ENCODE measurements around the gene CLECL1.
"Not testable (repeated sequence)": the region's sequence is repeated elsewhere in the genome, so short reads cannot be mapped to it uniquely, and the experiment has no call there.

CLECL1 gene

DNA sequence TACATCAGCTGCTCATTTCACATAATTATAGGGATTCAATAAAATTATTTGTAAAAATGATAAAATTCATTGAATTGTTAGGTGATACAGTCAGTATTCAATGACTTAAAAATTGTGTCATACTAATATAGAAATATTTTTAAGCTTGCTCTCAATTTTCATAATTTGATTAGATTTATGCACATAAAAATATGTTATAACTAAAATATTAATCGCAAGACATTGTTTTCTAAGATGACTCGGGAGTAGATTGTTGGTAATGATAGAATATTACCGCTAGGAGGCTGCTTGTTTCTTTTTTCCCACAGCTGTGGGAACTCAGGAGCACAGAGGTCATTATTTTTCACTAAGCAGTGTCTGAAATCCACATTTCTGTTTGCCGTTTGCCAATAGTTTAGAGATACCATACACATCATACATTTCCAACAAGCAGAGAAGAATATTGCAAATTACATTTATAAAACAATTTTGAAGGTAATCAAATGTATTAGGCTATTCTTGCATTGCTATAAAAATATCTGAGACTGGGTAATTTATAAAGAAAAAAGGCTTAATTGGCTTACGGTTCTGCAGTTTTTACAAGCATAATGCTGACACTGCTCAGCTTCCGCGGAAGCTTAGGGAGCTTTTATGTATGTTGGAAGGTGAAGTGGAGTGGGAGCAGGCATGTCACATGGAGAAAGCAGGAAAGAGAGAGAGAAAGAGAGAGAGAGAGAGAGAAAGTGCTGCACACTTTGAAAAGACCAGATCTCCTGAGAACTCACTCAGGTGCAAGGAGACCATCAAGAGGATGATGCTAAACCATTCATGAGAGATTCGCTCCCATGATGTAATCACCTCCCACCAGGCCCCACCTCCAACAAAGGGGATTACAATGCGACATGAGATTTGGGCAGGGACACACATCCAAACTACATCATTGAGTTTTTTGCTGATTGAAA is 18.6 kb upstream of the CLECL1 start:
- peak; percentile 37 for DNase-seq

- no peak for DNase-seq
Measured at GRCh38 chr12:9750276-9751203, 17.6 kb upstream of the CLECL1 start.

GRCh38 chr12:9749640-9750039 is 16.7 kb upstream of the CLECL1 start:
- DNase-seq, result no peak

DNA sequence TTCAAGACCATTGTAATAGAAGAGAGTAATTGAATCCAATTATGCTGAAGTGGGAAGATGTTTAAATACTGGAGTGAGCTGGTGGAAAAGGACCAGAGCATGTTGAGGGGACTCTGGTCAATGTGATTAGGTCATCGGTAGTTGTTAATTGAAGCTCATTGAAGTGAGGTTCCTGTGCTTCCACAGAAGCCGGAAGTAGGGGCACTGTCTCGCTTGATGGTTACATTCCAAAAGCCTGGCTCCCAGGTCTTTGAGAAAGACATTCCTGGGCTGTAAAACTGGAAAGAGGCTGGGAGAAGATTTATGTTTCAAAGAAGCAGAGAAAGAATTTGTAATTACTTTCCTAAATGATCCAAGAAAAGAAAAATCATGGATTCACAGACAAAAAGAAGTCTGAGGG is 12.3 kb upstream of the CLECL1 start:
- no peak for DNase-seq

- DNase-seq, result no peak
Measured at GRCh38 chr12:9742661-9743060, 9.8 kb upstream of the CLECL1 start.

- DNase-seq, result peak; percentile 71
Measured at GRCh38 chr12:9741726-9742125, 8.8 kb upstream of the CLECL1 start.

- no peak for DNase-seq
Measured at GRCh38 chr12:9740106-9740750, 7.3 kb upstream of the CLECL1 start.

- DNase-seq, result not testable (repeated sequence)
Measured at GRCh38 chr12:9739404-9740105, 6.7 kb upstream of the CLECL1 start.

GRCh38 chr12:9738905-9739304 is 6.0 kb upstream of the CLECL1 start:
- DNase-seq, result not testable (repeated sequence)

DNA sequence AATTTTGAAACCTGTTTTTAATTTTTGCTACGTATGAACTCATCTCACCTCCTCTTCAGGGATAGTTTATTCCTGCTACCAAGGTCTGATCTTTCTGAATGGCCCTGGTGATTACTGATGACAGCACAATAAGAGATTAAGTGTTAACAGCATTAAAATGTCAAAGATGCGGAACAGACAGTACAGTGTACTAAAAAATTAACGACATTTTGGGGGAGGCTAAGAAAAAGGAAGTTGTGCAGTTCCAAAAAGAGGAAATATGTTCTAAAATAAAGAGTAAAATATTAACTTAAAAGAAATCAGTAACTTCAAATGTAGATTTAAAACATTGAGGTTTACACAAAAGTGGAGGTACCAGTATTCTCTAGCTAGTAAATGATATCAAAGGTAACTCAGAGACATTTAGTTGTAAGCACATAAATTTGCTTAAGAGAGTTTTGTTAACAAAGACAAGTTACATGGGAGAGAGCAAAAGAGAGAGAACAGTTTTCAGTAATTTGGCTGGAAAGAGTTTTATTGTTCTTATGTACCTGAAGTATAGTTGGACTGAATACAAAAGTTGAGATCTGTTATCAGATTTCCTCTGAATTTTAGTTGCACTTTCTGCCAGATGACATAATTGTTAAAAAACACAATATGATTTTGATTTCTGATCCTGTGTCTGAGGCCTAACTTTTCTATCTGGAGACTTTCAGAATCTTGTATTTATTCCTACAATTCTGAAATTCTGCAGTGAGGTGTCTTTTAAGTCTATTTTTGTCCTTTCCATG is 4.2 kb upstream of the CLECL1 start:
- no peak for DNase-seq

- DNase-seq, result no peak
Measured at GRCh38 chr12:9735601-9736000, 2.7 kb upstream of the CLECL1 start.

DNA sequence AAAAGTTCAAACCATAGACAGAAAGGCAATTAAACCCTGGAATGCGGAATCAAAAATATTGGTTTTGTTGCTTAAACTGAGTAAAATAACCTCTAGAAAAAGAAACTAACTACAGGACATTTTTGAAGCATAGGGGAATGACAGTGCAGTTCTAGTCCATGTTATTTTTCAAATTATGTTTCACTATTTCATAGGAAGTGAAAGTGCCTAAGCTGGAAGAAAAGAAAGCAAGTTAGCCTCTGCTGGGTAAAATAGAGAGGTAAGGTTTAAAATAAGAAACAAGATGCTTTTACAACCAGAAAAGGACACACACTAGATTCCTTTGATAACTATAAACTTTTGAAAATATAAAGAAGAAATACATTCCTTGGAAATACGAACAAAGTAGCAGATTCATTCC is 1.1 kb downstream of the CLECL1 start:
- no peak for DNase-seq

- no peak for DNase-seq
Measured at GRCh38 chr12:9731393-9731792, 1.5 kb downstream of the CLECL1 start.

- DNase-seq, result no peak
Measured at GRCh38 chr12:9730591-9730990, 2.3 kb downstream of the CLECL1 start.

DNA sequence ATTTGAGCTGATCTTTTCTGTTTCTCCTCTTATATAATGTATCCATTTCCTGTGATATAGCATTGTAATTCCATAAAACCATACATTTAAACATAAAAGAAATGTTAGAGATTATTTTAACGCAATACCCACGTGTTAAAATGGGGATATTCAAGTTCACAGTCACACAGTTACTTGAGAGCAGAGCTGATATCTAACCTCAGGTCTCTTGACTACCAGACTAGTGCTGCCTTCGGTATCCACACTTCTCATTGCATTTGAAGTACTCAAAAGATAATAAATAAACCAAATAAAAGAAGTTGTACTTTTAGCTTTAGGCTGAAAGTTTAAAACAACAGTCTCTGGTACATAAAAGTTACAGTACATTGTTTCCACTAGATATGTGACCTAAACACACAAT is 2.9 kb downstream of the CLECL1 start:
- DNase-seq, result no peak

GRCh38 chr12:9729082-9729481 is 3.8 kb downstream of the CLECL1 start:
- no peak for DNase-seq

DNA sequence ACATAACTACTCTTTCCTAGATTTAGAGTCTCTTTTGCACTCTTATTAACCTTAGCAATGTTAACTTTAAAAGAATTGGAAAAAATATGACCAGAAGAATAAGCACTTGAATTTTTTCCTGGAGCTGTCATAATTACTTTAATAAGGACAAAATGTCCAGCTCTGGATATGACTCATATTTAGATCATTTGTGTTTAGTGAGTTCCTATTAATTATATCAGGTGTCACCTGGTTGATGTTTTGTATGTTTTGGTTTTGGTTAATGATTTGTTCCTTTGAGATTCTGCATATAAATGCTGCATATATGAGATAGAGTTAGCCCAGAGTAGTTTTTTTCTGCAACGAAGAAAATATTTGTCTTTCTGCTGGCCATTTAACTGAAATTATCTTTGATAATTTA is 5.1 kb downstream of the CLECL1 start:
- DNase-seq, result no peak

DNA sequence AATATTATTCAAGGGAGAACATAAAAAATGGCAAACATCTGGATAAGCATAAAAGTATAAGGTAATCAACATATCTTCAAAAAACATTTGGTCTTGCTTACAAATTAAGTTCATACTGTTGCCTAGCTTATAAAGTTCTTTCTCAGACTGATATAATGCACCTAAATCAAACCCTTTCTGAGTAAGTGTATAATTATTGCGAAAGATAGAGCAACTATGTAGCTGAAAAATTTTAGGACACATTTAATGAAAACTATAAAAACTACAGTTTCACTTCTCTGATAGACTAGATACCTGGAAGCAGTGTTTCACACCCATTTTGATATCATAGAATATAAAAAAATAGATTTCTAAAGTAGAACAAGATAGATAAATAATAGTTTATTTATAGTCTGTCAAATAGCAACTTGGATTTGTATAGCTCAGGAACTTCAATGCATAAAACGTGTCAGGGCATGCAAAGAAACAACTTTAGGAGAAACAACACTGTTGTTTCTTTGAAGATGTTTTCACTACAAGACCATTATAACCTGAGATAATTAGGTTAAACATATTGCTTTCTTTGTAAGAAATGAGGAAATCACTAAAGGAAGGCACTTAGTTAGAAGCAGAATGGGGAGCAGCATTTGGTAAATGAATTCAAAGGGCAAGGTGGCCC is 7.6 kb downstream of the CLECL1 start:
- no peak for DNase-seq

DNA sequence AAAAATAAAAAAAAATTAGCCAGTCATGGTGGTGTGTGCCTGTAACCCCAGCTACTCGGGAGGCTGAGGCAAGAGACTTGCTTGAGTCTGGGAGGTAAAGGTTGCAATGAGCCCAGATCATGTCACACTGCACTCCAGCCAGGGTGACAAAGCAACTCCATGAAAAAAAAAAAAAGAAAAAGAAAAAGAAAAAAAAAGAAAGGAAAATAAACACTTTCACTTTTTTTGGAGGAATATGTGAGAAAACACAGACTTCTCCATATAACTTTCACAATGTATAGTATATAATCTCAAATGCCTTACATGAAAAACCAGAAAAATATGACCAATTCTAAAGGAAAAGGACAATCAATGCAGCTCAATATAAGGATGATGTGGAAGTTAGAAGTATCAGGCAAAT is 8.9 kb downstream of the CLECL1 start:
- no peak for DNase-seq

- DNase-seq, result no peak
Measured at GRCh38 chr12:9721394-9722092, 11.4 kb downstream of the CLECL1 start.

- DNase-seq, result no peak
Measured at GRCh38 chr12:9719790-9720189, 13.1 kb downstream of the CLECL1 start.
